ENCODE measurements around the gene PPP1R26. TPM values are rescaled to one million over a fixed set of nuclear protein-coding genes. Genes with fewer than 3 reads are reported as not detected.
"Not testable (repeated sequence)": the region's sequence is repeated elsewhere in the genome, so short reads cannot be mapped to it uniquely, and the experiment has no call there.

The PPP1R26 gene
- total and polyA plus RNA-seq, 2 experiments from 2014 or later, result 10.7 to 49.8 TPM

GRCh38 chr9:135534192-135534711, 54.7 kb downstream of the PPP1R26 start:
- not testable (repeated sequence) for H3K79me2 ChIP-seq (replicated peaks; ENCODE audit: insufficient read depth); H3K4me2 ChIP-seq; H3K36me3 Mint-ChIP-seq (ENCODE audit: low read depth); H3F3A ChIP-seq (replicated peaks; ENCODE audit: low read depth); H3K9me3 Mint-ChIP-seq; H3K4me1 Mint-ChIP-seq; H2AFZ ChIP-seq; H3K9me2 ChIP-seq (ENCODE audit: insufficient read depth); H3K27me3 Mint-ChIP-seq (ENCODE audit: insufficient read depth, low read depth, poor library complexity); H3K4me3 ChIP-seq; H3K27me3 ChIP-seq (ENCODE audit: insufficient read depth); H4K20me1 ChIP-seq (replicated peaks; ENCODE audit: insufficient read depth); H3K27ac ChIP-seq (ENCODE audit: low read depth); H3K36me3 ChIP-seq (ENCODE audit: insufficient read depth); H3K4me3 Mint-ChIP-seq; H3K4me1 ChIP-seq (ENCODE audit: insufficient read depth); H3K27ac Mint-ChIP-seq
- ATAC-seq (peak; percentile 93), DNase-seq (ENCODE audit: low spot score) (peak; percentile 38)

DNA sequence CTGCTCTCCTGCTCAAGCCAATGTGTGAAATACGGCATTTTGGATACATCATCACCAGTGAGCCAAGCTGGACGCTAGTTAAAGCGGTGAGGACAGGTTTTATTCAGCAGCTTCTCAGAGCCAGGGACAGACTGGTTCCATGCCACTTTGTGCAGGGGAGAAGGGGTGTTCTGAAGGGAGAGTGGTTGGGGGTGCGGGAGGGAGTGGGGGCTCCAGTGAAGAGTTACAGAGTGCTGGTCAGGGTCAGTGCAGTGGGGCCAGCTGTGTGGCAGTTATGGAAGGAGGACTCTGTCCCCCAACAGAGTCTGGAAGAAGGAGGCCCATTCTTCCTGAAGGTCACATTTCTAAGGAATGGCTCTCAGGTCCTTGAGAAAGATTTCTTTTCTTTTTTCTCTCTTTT, 55.2 kb downstream of the PPP1R26 start:
- H3K4me2 ChIP-seq; H3K27me3 Mint-ChIP-seq (ENCODE audit: insufficient read depth, low read depth, poor library complexity); H3K36me3 Mint-ChIP-seq (ENCODE audit: low read depth); H3K9me2 ChIP-seq (ENCODE audit: insufficient read depth); H3K4me3 Mint-ChIP-seq; H3K36me3 ChIP-seq (ENCODE audit: insufficient read depth); H3K4me3 ChIP-seq; H3K27me3 ChIP-seq (ENCODE audit: insufficient read depth); H3K4me1 Mint-ChIP-seq; H3K27ac Mint-ChIP-seq; H3K27ac ChIP-seq (ENCODE audit: low read depth); DNase-seq (ENCODE audit: low spot score); H4K20me1 ChIP-seq (replicated peaks; ENCODE audit: insufficient read depth); H3F3A ChIP-seq (replicated peaks; ENCODE audit: low read depth); ATAC-seq; H3K4me1 ChIP-seq (ENCODE audit: insufficient read depth); H3K9me3 Mint-ChIP-seq; H3K79me2 ChIP-seq (replicated peaks; ENCODE audit: insufficient read depth); H2AFZ ChIP-seq: not testable (repeated sequence)

GRCh38 chr9:135535631-135536030, 56.0 kb downstream of the PPP1R26 start:
- H3K9me2 ChIP-seq (ENCODE audit: insufficient read depth); H3K4me3 Mint-ChIP-seq; H2AFZ ChIP-seq; H3K4me1 ChIP-seq (ENCODE audit: insufficient read depth); H3K27ac ChIP-seq (ENCODE audit: low read depth); H3K27me3 ChIP-seq (ENCODE audit: insufficient read depth); H3K4me3 ChIP-seq; H3K9me3 Mint-ChIP-seq; ATAC-seq; H3K27ac Mint-ChIP-seq; H3K27me3 Mint-ChIP-seq (ENCODE audit: insufficient read depth, low read depth, poor library complexity); H4K20me1 ChIP-seq (replicated peaks; ENCODE audit: insufficient read depth); H3K36me3 Mint-ChIP-seq (ENCODE audit: low read depth); H3K36me3 ChIP-seq (ENCODE audit: insufficient read depth); H3F3A ChIP-seq (replicated peaks; ENCODE audit: low read depth); H3K79me2 ChIP-seq (replicated peaks; ENCODE audit: insufficient read depth); DNase-seq (ENCODE audit: low spot score); H3K4me2 ChIP-seq: not testable (repeated sequence)
- peaks cover 11% of the 10 kb centered on the region; the same call in 2 of the 3 replicates for H3K4me1 Mint-ChIP-seq

DNA sequence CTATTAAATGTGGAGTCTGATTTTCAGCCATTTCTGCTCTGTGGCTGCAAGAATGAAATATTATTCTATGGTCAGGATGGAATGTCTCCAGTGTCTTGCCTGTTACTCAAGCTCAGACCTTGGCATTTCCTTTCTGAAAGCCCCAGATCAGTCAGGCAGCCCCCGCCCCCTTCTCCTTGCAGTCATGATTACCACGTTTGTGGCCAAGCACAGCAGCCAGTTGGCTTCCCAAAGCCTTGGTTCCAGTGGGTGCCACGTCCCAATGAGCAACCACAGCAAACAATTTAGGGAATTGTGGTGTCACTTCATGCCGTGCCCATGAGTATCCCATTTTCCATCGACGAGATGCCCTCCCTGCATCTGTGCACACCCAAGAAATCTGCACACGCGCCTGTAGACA, 56.6 kb downstream of the PPP1R26 start:
- Histone ChIP-seq H3K27me3 (ENCODE audit: insufficient read depth) (no peaks in the 10 kb centered on the region), H2AFZ (no peak overlapping the region), H3K36me3 (ENCODE audit: insufficient read depth) (no peaks in the 10 kb centered on the region), H4K20me1 (replicated peaks; ENCODE audit: insufficient read depth) (no peaks in the 10 kb centered on the region), H3K27ac (ENCODE audit: low read depth) (no peak overlapping the region), H3K9me2 (ENCODE audit: insufficient read depth) (no peaks in the 10 kb centered on the region), H3F3A (replicated peaks; ENCODE audit: low read depth) (no peaks in the 10 kb centered on the region), H3K4me1 (ENCODE audit: insufficient read depth) (no peaks in the 10 kb centered on the region), H3K79me2 (replicated peaks; ENCODE audit: insufficient read depth) (no peaks in the 10 kb centered on the region), H3K4me2 (no peak overlapping the region), H3K4me3 (no peak overlapping the region)
- peaks cover 4% of the 10 kb centered on the region for H3K27me3 Mint-ChIP-seq (ENCODE audit: insufficient read depth, low read depth, poor library complexity)
- DNase-seq (ENCODE audit: low spot score) (no peak), ATAC-seq (no peak)
- H3K27ac Mint-ChIP-seq, result no peak overlapping the region
- no peak overlapping the region for H3K4me3 Mint-ChIP-seq
- H3K9me3 Mint-ChIP-seq, result peaks cover 3% of the 10 kb centered on the region; the same call in 1 of the 3 replicates
- H3K4me1 Mint-ChIP-seq, result peaks cover 11% of the 10 kb centered on the region; the same call in 2 of the 3 replicates
- no peaks in the 10 kb centered on the region for H3K36me3 Mint-ChIP-seq (ENCODE audit: low read depth)
- TF ChIP-seq, protein P1, sequence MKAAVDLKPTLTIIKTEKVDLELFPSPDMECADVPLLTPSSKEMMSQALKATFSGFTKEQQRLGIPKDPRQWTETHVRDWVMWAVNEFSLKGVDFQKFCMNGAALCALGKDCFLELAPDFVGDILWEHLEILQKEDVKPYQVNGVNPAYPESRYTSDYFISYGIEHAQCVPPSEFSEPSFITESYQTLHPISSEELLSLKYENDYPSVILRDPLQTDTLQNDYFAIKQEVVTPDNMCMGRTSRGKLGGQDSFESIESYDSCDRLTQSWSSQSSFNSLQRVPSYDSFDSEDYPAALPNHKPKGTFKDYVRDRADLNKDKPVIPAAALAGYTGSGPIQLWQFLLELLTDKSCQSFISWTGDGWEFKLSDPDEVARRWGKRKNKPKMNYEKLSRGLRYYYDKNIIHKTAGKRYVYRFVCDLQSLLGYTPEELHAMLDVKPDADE (IDR thresholded peaks at IDR 0.05), result no peak
- TF ChIP-seq CTCF (conservative IDR thresholded peaks at IDR 0.05; ENCODE audit: low read depth in 2 of 2), result no peak
- no peak for TF ChIP-seq CREB1 (CRISPR knock-in tag; IDR thresholded peaks at IDR 0.05; ENCODE audit: low read depth)
- TF ChIP-seq JUNB (IDR thresholded peaks at IDR 0.05; ENCODE audit: unreplicated experiment), result no peak

All from GM23338 (cell line).